Fibroblast of the conjunctiva (primary cell): ENCODE data around the gene KIF26B.
A peak's percentile ranks its signal among the peaks of the same experiment; 100 is the strongest.
"Not testable (repeated sequence)": the region's sequence is repeated elsewhere in the genome, so short reads cannot be mapped to it uniquely, and the experiment has no call there.

Experiments used
- DNase-seq: peaks from one replicate; pipeline ENCODE4 v3.0.0-alpha.2; 2010; ENCODE audit warnings: low read depth

The KIF26B gene

DNA sequence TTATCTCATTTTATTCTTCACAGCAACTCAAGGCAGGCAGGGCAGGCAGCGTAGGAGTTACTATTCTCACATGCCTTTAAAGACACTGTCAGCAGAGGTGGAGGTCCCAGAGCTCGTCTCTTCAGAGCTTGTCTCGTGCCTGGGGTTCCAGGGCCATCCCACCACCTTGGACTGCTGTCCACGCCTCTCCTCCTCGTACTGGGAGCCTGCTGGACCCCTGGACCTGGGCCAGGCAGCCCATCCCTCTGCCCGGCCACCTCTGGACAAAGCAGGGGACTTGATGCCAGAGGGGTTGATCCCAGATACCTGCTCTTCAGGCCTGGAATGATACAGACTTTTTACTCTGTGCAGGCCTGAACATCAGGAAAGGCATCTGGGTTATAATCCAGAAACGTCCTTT lies 546.8 kb downstream of the KIF26B start:
- DNase-seq, result no peak

DNA sequence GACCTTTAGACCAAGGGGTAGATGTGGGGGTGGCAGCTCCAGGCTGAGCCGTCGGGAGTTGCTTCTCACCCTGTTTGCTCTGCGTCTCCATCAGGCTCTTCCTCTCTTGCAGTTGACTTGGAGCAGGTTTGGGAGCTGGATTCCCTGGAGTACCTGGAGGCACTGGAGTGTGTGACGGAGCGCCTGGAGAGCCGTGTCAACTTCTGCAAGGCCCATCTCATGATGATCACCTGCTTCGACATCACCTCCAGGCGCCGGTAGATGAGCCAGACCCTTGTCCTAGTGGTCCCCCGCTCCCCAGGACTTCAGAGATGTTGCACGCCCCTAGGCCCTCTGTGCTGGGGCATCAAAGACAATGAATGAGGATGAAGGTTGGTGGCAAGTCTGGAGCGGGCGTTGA lies 547.6 kb downstream of the KIF26B start:
- no peak for DNase-seq

DNA sequence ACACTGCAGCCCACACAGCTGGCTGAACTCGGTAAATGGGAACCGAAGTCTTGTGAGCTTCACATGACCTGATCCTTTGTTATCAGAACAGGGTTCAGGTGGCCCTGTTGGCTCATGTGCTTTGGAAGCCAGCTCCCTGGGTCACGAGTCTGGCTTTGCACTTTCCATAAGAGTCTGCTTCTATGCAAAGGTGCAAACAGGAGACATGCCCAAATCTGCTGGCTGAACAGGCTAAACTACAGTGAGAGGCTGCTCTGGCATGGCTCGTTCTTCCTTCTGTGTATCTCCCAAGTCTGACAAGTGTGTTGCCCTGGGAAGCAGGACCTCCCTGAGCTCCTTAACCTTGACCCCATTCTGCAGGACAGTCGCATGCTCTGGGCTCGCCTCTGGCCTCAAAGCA lies 549.6 kb downstream of the KIF26B start:
- no peak for DNase-seq

DNA sequence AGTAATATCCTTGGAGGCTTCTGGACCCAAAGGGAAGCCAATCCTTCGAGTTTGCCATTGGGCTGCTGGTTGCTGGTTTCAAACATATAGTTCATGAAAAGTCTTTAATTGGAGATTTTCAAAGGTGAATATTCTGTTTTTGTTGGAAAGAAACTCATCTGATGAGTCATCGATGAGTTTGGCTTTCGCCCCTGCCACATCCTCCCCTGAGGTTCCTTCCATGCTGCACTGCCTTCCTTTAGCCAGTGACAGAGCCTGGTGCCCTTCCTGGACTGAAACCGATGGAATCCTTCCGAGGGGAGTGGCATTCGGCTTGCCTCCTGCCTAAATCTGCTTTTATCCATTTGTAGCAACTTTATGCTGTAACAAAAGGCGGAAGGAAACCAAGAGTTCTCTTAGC lies 550.0 kb downstream of the KIF26B start:
- no peak for DNase-seq

DNA sequence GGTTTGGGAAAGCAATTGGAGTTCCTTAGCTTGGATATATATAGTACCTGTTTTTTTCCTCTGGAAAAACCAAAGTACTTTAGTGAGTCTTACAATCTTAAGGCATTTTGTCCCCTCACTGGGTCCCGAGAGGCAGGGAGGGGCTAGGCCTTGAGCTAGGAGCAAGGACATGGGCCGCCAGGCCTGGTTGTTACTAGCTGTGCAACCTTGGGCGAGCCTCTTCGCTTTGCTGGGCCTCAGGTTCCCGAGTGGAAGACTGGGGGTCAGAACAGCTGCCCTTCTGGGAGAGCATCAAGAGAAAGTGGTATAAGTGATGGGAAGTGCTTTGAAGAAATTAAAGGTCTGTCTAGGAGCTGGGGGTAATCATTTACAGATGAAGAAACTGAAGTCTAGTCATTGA lies 553.2 kb downstream of the KIF26B start:
- DNase-seq, result no peak

DNA sequence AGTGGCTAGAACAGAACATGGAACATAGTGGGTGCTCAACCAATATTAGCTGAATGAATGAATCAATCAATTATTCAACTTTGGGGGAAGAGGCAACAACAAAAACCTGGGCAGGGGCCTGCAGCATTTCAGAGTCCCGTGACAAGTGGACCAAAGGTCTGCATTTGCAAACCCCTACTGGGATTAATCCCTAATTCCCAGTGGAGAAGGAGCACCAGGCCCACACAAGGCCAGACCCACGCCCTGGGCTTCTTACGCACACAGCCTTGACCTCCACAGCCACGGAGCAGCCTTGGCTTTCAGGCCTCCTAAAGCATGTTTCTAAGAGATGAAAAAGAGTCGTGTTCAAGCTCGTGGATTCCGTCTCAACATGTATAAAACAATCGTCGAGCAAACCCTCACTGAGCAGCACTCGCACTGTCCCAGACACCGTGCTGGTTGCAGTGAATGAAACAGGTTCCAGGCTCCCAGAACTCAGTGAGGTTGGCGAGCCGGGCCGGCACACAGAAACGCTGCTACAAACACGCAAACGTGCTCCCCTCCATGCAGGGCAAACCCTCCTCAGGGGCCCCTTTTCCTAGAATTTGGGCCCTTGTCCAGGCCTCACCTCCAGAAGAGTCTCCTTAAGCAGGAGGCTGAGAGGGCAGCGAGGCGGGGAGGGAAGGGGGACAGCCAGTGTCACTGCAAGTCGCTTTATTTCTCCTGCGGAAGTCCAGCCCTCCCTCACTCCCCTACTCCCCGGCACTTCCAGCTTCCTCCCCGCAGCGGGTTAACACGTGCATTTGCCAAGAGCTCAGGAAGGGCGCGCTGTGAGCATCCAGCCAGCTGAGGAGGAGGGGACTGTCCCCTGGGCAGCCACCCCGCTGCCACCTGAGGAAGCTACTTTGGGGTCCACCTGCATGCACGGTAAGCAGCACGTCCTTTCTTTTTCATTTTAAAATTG lies 556.4 kb downstream of the KIF26B start:
- DNase-seq, result no peak

DNA sequence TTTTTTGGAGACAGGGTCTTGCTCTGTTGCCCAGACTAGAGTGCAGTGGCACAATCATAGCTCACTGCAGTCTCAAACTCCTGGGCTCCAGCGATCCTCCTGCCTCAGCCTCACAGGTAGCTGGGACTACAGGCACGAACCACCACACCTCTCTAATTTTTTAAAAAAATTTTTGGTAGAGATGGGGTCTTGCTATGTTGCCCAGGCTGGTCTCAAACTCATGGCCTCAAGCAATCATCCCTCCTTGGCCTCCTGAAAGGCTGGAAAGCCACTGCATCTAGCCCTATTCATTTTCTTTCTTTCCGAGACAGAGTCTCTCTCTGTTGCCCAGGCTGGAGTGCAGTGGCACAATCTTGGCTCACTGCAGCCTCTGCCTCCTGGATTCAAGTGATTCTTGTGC lies 559.2 kb downstream of the KIF26B start:
- not testable (repeated sequence) for DNase-seq

DNA sequence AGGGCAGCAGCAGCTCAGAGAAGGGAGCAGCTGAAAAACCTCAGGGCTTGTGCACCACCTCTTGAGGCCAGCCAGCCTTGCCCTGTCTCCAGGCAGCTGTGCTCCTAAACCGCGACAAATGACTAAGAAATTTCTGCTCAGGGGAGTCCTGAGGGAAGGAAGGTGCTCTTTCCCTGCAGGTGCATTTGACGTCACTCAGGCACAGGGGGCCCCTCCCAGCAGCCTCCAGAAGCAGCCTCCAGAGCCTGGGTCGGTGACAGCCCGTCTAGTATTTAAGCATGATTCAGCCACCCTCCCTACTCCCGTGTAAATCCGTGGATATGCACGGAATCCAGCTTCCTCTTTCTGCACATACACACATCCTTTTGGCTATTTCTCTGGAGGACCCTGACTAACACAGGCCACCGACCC lies 560.5 kb downstream of the KIF26B start:
- no peak for DNase-seq

DNA sequence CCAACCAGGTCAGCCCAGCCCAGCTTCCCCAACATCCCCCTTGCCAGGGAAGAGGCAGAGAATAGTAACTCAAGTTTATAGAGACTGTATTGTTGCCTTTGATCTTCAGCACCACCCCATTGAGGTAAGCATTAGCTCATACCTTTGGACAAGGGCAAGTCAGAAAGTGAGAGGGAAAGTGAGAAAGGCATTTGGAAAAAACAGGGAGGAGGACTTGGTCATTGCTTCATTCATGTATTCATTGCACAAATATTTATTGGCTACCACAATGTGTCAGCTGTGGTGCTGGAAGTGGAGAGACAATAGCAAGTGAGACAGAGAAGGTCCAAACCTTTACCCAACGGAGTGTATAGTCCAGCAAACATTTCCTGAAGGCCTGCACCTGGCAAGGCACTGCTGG lies 561.2 kb downstream of the KIF26B start:
- DNase-seq, result peak; percentile 10

DNA sequence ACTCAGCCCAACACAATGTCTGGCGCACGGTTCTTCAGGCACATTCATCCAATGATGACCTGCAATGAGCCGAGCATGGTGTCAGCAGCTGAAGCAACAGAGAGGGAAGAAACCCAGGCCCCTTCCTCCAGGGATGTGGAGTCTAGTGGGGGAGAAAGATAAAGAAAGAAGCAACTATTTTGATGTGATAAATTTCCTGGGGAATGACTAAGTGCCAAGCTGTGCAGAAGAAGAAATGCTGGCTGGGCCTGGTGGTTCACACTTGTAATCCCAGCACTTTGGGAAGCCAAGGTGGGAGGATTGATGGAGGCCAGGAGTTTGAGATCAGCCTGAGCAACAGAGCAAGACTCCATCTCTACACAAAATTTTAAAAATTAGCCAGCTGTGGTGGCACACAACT lies 561.8 kb downstream of the KIF26B start:
- no peak for DNase-seq

DNA sequence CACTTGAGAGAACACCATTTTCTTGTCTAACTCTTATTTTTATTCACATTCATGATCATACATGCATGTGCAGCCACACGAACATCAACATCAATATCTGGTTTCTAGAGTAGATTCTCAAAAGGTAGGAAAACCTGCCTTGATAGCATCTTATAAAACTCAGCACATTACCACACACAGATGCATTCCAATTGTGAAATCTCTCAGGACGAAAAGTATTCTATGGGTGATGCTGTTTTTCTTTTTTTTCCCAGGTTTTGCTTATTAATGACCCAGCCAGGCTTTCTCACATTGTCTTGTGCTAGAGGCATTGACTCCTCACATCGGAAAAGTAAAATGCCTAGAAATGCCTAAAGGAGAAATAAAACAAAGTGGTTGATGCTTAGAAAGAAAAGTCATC lies 562.8 kb downstream of the KIF26B start:
- DNase-seq, result no peak

DNA sequence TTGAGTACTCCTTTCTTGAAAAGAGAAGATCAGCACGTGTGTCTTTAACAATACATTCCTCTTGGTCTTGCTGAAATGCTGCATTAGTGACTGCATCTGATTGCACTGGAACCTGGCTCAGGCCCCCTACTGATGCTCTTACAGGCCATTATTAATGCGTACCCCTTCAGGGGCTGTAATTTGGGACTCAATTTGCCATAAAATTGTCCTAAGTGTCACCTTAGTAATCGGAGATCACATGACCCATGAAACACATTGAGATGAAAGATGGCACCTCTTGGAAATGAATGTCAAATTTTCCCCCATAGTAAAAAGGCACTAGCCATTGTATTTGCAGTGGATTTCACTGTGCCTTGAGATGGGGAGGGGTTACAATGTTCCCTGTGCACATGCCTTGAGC lies 563.3 kb downstream of the KIF26B start:
- DNase-seq, result no peak

DNA sequence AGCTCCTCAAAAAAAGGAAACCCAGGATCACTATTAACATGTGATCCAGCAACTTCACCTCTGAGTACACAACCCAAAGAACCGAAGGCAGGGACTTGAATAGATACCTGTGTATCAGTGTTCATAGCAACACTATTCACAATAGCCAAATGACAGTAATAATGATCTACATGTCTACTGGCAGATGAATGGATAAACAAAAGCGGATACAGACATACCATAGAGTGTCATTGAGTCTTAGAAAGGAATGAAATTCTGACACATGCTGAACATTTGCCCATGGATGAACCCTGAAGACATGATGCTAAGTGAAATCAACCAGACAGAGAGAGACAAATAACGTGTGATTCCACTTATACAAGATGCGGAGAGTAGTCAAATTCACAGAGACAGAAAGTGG lies 564.2 kb downstream of the KIF26B start:
- no peak for DNase-seq

DNA sequence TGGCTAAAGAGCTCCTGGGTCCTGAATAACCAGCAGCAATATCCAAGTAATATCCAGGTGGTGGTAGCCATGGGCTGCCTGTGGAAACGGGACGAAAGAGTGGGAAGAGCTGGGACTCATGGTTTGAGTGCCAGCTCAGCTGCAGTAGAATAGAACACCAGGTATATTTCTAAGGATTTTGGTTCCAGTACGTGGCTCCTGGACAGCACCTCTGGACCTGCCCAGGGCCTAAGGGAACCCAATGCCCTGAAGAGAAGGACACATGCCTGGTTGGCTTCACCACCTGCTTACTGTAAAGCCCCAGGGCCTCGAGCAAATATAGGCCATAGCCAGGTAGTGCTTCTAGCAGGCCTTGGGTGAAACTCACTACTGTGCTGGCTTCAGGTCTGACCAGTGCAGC lies 566.7 kb downstream of the KIF26B start:
- DNase-seq, result no peak

DNA sequence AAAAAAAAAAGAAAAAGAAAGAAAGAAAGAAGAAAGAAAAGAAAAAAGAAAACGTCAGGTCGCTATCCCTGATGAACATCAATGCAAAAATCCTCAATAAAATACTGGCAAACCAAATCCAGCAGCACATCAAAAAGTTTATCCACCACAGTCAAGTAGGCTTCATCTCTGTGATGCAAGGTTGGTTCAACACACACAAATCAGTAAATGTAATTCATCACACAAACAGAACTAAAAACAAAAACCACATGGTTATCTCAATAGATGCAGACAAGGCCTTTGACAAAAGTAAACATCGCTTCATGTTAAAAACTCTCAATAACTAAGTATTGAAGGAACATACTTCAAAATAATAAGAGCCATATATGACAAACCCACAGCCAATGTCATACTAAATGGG lies 573.2 kb downstream of the KIF26B start:
- not testable (repeated sequence) for DNase-seq

DNA sequence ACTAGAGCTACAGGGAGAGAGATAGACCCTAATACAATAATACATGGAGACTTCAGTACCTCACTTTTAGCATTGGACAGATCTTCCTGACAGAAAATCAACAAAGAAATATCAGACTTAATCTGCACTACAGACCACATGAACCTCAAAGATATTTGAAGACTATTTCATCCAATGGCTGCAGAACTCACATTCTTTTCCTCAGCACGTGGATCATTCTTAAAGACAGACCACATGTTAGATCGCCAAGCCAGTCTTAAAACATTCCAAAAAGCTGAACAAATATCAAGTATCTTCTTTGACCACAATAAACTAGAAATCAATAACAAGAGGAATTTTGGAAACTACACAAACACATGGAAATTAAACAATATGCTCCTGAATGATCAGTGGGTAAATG lies 576.0 kb downstream of the KIF26B start:
- DNase-seq, result no peak

DNA sequence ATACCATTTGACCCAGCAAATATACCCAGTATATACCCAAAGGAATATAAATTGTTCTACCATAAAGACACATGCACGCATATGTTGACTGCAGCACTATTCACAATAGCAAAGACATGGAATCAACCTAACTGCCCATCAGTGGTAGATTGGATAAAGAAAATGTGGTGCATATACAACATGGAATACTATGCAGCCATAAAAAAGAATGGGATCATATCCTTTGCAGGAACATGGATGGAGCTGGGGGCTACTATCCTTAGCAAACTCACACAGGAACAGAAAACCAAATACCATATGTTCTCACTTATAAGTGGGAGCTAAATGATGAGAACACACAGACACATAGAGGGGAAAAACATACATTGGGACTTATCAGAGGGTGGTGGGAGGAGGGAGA lies 585.6 kb downstream of the KIF26B start:
- not testable (repeated sequence) for DNase-seq

DNA sequence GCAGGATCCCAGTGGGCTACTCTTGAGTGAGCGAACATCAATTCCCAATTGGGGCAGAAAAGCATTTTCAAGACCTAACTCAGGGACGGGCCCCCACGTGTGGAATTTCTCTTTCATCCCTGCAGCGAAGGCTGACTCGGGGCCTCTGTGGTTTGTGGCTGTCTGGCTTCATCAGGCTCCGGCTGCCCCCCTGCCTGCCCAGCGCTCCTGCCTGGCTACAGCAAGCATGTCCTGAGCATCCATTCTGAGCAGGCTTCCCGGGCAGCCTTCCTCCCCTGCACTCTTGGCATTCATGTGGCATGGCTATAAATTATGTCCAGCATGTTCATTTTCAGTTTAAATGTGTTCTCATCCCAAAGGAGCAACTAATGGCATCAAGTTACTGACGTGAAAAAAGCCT lies 588.1 kb downstream of the KIF26B start:
- no peak for DNase-seq

DNA sequence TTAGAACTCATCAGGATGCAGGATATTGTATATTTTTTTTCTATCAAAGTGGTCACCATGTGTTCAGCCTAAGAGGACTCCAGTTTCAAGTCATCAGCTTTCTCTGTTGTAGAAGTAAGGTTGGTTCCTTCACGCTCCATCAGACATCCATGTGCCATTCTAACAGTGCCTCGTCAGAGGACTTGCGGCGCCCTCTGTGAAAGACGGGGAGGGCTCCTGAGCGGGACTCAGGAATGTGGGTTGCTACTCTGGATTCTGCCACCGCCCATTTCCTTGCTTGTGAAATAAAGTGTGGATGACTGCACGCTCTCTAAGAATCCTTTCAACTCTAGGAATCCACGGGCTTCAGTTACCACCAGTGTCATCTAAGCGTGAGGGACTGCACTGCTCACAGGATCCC lies 593.5 kb downstream of the KIF26B start:
- no peak for DNase-seq

DNA sequence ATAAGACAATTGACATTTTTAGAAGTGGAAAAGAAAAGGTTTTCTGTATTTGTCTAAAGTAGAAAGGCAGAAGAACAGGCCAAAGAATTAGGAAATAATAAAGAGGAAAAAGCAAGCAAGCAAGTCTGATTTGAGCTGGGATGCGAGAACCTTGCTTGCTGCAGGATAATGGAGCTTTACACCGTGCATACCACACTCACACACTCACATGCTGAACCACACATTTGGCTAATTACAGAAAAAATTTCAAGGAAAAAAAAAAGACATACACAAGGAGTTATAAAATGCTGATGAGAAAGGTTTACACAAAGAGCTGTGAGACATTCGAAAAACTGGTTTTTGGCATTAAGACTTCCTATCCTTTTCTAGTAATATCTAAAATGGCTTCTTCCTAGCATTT lies 593.9 kb downstream of the KIF26B start:
- no peak for DNase-seq

DNA sequence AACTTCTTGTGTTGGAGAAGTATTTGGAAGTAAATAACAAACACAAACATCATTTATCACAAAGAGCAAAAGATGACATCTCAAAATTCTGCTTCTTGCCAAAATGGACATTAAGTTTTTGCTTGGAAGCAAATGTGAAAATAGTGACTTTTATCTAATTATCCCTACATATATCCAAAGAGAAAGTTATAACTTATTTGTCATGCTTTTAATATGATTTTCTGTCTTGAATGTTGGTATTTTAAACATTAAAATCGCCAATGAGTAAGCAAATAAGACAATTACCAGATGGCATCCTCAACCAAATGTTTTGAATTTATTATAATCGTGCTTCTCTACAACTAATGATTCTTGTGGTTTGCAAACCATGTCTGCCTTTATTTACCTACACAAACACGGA lies 594.3 kb downstream of the KIF26B start:
- no peak for DNase-seq

DNA sequence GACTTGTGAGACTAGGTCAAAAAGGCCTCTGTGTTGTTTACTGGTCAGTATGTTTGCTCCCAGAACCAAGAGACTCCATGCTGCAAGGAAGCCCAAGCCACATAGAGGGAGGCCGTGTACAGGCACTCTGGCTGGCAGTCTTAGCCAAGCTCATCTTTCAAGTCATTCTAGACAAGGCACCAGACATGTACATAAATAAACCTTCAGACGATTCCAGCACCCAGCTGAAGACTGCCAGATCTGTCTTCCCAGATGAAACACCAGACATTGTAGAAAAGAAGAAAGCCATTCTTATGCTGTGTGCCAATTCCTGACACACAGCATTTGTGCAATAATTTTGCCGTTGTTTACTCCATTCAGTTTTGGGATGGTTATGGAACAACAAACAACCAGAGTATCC lies 595.5 kb downstream of the KIF26B start:
- DNase-seq, result no peak

DNA sequence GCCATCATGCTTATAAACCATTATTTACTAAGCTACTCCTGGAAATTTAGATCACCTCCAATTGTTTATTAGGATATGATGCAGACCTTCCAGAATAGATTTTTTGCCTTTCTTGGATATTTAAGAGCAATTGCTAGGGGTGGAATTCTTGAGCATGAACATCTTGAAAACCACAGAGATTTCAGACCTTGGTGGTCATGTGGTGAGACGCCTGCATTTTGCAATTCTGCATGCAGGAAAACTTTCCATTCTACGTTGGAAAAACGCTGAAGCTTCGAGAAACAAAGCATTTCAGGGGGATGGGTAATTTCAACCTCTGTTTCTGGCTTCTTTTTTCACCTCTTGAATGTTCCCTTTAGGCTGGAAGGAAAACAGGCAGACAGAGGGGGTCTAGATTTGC lies 596.3 kb downstream of the KIF26B start:
- DNase-seq, result no peak
